HepG2 (cell line): Measurements from ENCODE around the gene AFF4. TPM values are rescaled to one million over a fixed set of nuclear protein-coding genes. Genes with fewer than 3 reads are reported as not detected.

ENCODE experiments used
- EZH2 ChIP-seq: conservative IDR thresholded peaks from 2 replicates; pipeline ENCODE4 v1.6.1; 2012; ENCODE audit warnings: mild to moderate bottlenecking, low read depth, low read length, moderate library complexity
- FOXK2 ChIP-seq: fragments of 450-650 bp; IDR thresholded peaks from 2 replicates; pipeline ENCODE4 v1.6.1; 2016
- FOXP1 ChIP-seq, 2 experiments: fragments of 450-650 bp in 1 of 2; IDR thresholded peaks; 2 replicates each; pipeline ENCODE4 v1.6.1; 2017 to 2018; ENCODE audit warnings: antibody characterized with exemption in 1 of 2
- GABPA ChIP-seq, 2 experiments: IDR thresholded peaks; 2 replicates each; pipeline ENCODE4 v1.6.1; 2011 to 2016; ENCODE audit warnings: low read depth in 2 of 2, low read length in 1 of 2, missing biosample characterization in 1 of 2, missing genetic modification characterization in 1 of 2
- ISX ChIP-seq: sonication (generic); formaldehyde crosslinking; conservative IDR thresholded peaks from 2 replicates; pipeline ENCODE4 v1.5.0; 2020; ENCODE audit warnings: missing genetic modification reagents
- JUN ChIP-seq: sonication (generic); formaldehyde crosslinking; IDR thresholded peaks from 2 replicates; pipeline ENCODE4 v1.4.0; 2020; ENCODE audit warnings: mild to moderate bottlenecking, missing genetic modification reagents
- KAT7 ChIP-seq: IDR thresholded peaks from 2 replicates; pipeline ENCODE4 v1.6.1; 2018; ENCODE audit warnings: borderline replicate concordance, missing compliant biosample characterization
- KAT8 ChIP-seq: IDR thresholded peaks from 2 replicates; pipeline ENCODE4 v1.6.1; 2016; ENCODE audit warnings: missing genetic modification reagents, missing compliant biosample characterization
- KDM6A ChIP-seq: IDR thresholded peaks from 2 replicates; pipeline ENCODE4 v1.6.1; 2016; ENCODE audit warnings: low read depth
- MAZ ChIP-seq, 2 experiments: sonication (generic) in 1 of 2; formaldehyde crosslinking in 1 of 2; IDR thresholded peaks; 2 replicates each; pipeline versions ENCODE4 v1.5.0 to v1.6.1; 2012 to 2020; ENCODE audit warnings: low read depth in 2 of 2, mild to moderate bottlenecking in 2 of 2, borderline replicate concordance in 1 of 2, improper control_type of control experiment in 1 of 2, low read length in 1 of 2, missing genetic modification reagents in 1 of 2, moderate library complexity in 1 of 2
- MZF1 ChIP-seq: sonication (generic); formaldehyde crosslinking; IDR thresholded peaks from 2 replicates; pipeline ENCODE4 v1.8.1; 2023; ENCODE audit warnings: mild to moderate bottlenecking, missing genetic modification reagents, borderline replicate concordance
- NFYC ChIP-seq: IDR thresholded peaks from 2 replicates; pipeline ENCODE4 v1.6.1; 2016; ENCODE audit warnings: missing genetic modification reagents, missing compliant biosample characterization
- SIN3A ChIP-seq: IDR thresholded peaks from 2 replicates; pipeline ENCODE4 v1.6.1; 2011; ENCODE audit warnings: low read depth, mild to moderate bottlenecking, control low read depth, low read length, borderline replicate concordance
- TOE1 ChIP-seq: sonication (generic); formaldehyde crosslinking; IDR thresholded peaks from 2 replicates; pipeline ENCODE4 v1.4.0; 2020; ENCODE audit warnings: mild to moderate bottlenecking, missing genetic modification reagents
- ZFY ChIP-seq: sonication (generic); formaldehyde crosslinking; IDR thresholded peaks from 2 replicates; pipeline ENCODE4 v1.4.0; 2020; ENCODE audit warnings: missing genetic modification reagents
- ZKSCAN1 ChIP-seq: fragments of 150-350 bp; IDR thresholded peaks from 2 replicates; pipeline ENCODE4 v1.6.1; 2014; ENCODE audit warnings: low read length
- ZMYM4 ChIP-seq: sonication (generic); formaldehyde crosslinking; IDR thresholded peaks from 2 replicates; pipeline ENCODE4 v1.8.1; 2023; ENCODE audit warnings: mild to moderate bottlenecking, missing genetic modification reagents
- ZNF234 ChIP-seq: sonication (generic); formaldehyde crosslinking; conservative IDR thresholded peaks from 2 replicates; pipeline ENCODE4 v1.5.1; 2020; ENCODE audit warnings: mild to moderate bottlenecking, missing genetic modification reagents
- ZNF431 ChIP-seq: sonication (generic); formaldehyde crosslinking; IDR thresholded peaks from 2 replicates; pipeline ENCODE4 v1.9.0; 2022; ENCODE audit warnings: missing genetic modification reagents, low read depth, mild to moderate bottlenecking, borderline replicate concordance
- ZNF556 ChIP-seq: sonication (generic); formaldehyde crosslinking; IDR thresholded peaks from 2 replicates; pipeline ENCODE4 v1.4.0; 2020; ENCODE audit warnings: mild to moderate bottlenecking, missing genetic modification reagents, borderline replicate concordance
- ZNF562 ChIP-seq: sonication (generic); formaldehyde crosslinking; IDR thresholded peaks from 2 replicates; pipeline ENCODE4 v1.8.0; 2022; ENCODE audit warnings: missing genetic modification reagents, borderline replicate concordance
- ZSCAN21 ChIP-seq: sonication (generic); formaldehyde crosslinking; IDR thresholded peaks from 2 replicates; pipeline ENCODE4 v1.8.0; 2022; ENCODE audit warnings: mild to moderate bottlenecking, missing genetic modification reagents, moderate library complexity, borderline replicate concordance
- polyA plus RNA-seq, 8 experiments: library from polyadenylated mRNA; depleted of rRNA in 3 of 8; stranded (reverse) in 7 of 8; unstranded in 1 of 8; fragments of >200 nt; fragmentation: Illumina TruSeq in 4 of 8; extraction: Trizol in 4 of 8; gene quantifications; 2 replicates each; pipeline versions ENCODE4 v1.2.1 to v1.2.3, GENCODE V29; 2011 to 2016; ENCODE audit warnings: low read depth in 4 of 8, missing spikeins in 1 of 8, mixed read lengths in 1 of 8; ENCODE audit not compliant: insufficient read depth in 1 of 8
- total RNA-seq, 5 experiments: library from RNA; depleted of rRNA; stranded (reverse); fragments of >200 nt; fragmentation: Illumina TruSeq; extraction: Trizol; gene quantifications; 2 replicates each; pipeline ENCODE4 v1.2.3, GENCODE V29; 2016; ENCODE audit warnings: low read depth in 1 of 5
- TF ChIP-seq, protein P1 (sequence below): sonication (generic); formaldehyde crosslinking; IDR thresholded peaks from 2 replicates; pipeline ENCODE4 v1.4.0; 2020; ENCODE audit warnings: missing genetic modification reagents, borderline replicate concordance
- TF ChIP-seq, protein P2 (sequence below): IDR thresholded peaks from 2 replicates; pipeline ENCODE4 v1.6.1; 2016; ENCODE audit warnings: missing compliant biosample characterization, missing genetic modification reagents, borderline replicate concordance
- TF ChIP-seq, protein P3 (sequence below): sonication (generic); formaldehyde crosslinking; conservative IDR thresholded peaks from 2 replicates; pipeline ENCODE4 v1.8.0; 2022; ENCODE audit warnings: missing genetic modification reagents

AFF4 gene
- total and polyA plus RNA-seq, 2 of the 13 experiments (the other 11 are each of a cell fraction or from before 2014, with no cell fraction given) = 22.1 to 25.5 TPM

DNA sequence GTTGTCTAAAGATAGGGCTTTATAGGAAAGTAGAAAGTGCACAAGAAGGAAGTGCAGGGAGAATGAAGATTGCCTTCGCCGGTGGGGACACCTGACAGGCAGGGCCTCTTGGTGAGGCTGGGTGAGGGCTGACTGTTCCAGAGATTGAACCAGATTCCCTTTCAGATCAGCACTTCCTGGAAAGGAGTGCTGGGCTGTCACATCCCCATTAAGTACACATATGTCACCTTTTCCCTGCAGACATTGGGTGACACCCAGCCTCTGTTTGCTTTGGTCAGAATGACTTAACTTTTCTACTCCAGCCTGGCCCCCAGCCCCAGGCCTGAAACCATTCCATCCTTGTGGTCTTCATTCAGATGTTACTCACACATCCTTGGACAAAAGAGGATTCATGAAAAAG is 125.6 kb downstream of the AFF4 start (continued):
- TF ChIP-seq, protein P1, sequence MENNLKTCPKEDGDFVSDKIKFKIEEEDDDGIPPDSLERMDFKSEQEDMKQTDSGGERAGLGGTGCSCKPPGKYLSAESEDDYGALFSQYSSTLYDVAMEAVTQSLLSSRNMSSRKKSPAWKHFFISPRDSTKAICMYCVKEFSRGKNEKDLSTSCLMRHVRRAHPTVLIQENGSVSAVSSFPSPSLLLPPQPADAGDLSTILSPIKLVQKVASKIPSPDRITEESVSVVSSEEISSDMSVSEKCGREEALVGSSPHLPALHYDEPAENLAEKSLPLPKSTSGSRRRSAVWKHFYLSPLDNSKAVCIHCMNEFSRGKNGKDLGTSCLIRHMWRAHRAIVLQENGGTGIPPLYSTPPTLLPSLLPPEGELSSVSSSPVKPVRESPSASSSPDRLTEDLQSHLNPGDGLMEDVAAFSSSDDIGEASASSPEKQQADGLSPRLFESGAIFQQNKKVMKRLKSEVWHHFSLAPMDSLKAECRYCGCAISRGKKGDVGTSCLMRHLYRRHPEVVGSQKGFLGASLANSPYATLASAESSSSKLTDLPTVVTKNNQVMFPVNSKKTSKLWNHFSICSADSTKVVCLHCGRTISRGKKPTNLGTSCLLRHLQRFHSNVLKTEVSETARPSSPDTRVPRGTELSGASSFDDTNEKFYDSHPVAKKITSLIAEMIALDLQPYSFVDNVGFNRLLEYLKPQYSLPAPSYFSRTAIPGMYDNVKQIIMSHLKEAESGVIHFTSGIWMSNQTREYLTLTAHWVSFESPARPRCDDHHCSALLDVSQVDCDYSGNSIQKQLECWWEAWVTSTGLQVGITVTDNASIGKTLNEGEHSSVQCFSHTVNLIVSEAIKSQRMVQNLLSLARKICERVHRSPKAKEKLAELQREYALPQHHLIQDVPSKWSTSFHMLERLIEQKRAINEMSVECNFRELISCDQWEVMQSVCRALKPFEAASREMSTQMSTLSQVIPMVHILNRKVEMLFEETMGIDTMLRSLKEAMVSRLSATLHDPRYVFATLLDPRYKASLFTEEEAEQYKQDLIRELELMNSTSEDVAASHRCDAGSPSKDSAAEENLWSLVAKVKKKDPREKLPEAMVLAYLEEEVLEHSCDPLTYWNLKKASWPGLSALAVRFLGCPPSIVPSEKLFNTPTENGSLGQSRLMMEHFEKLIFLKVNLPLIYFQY (CRISPR knock-in tag) = no peak
- TF ChIP-seq JUN (CRISPR knock-in tag) = peak; percentile 40; the same call in 1 of the 2 replicates
- TF ChIP-seq FOXP1 (IDR thresholded peaks at IDR 0.05) = no peak
- TF ChIP-seq FOXP1 (CRISPR knock-in tag; IDR thresholded peaks at IDR 0.05) = peak; percentile 29; the same call in 1 of the 2 replicates
- peak; percentile 56; the same call in 1 of the 2 replicates for TF ChIP-seq KDM6A
- TF ChIP-seq MZF1 (CRISPR knock-in tag) = no peak
- TF ChIP-seq FOXK2 = no peak
- peak; percentile 52 for TF ChIP-seq ZFY (CRISPR knock-in tag)
- no peak for TF ChIP-seq ZKSCAN1
- TF ChIP-seq ISX (CRISPR knock-in tag) = no peak
- no peak for TF ChIP-seq NFYC
- TF ChIP-seq MAZ (IDR thresholded peaks at IDR 0.05; ENCODE audit: borderline replicate concordance, low read depth, low read length) = peak; percentile 51; the same call in 1 of the 2 replicates
- peak; percentile 67 for TF ChIP-seq MAZ (CRISPR knock-in tag; IDR thresholded peaks at IDR 0.05; ENCODE audit: low read depth)
- peak; percentile 14; the same call in 1 of the 2 replicates for TF ChIP-seq KAT7
- TF ChIP-seq ZNF234 (CRISPR knock-in tag) = no peak
- TF ChIP-seq ZNF562 (CRISPR knock-in tag) = no peak
- no peak for TF ChIP-seq ZMYM4 (CRISPR knock-in tag)
- TF ChIP-seq ZSCAN21 = peak; percentile 71
- peak; percentile 63 for TF ChIP-seq KAT8 (CRISPR knock-in tag)
- no peak; the same call in 1 of the 2 replicates for TF ChIP-seq ZNF431 (CRISPR knock-in tag)
- 0 out of 2 replicates have a peak, but pooled peaks have one; percentile 70 for TF ChIP-seq SIN3A
- TF ChIP-seq GABPA (IDR thresholded peaks at IDR 0.05; ENCODE audit: low read depth, low read length) = no peak
- peak; percentile 66 for TF ChIP-seq GABPA (CRISPR knock-in tag; IDR thresholded peaks at IDR 0.05; ENCODE audit: low read depth)
- TF ChIP-seq TOE1 (CRISPR knock-in tag) = no peak
- TF ChIP-seq EZH2 = no peak
- TF ChIP-seq ZNF556 (CRISPR knock-in tag) = peak; percentile 82; the same call in 1 of the 2 replicates
- TF ChIP-seq, protein P2, sequence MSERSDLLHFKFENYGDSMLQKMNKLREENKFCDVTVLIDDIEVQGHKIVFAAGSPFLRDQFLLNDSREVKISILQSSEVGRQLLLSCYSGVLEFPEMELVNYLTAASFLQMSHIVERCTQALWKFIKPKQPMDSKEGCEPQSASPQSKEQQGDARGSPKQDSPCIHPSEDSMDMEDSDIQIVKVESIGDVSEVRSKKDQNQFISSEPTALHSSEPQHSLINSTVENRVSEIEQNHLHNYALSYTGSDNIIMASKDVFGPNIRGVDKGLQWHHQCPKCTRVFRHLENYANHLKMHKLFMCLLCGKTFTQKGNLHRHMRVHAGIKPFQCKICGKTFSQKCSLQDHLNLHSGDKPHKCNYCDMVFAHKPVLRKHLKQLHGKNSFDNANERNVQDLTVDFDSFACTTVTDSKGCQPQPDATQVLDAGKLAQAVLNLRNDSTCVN = 0 out of 2 replicates have a peak, but pooled peaks have one; percentile 59
- TF ChIP-seq, protein P3, sequence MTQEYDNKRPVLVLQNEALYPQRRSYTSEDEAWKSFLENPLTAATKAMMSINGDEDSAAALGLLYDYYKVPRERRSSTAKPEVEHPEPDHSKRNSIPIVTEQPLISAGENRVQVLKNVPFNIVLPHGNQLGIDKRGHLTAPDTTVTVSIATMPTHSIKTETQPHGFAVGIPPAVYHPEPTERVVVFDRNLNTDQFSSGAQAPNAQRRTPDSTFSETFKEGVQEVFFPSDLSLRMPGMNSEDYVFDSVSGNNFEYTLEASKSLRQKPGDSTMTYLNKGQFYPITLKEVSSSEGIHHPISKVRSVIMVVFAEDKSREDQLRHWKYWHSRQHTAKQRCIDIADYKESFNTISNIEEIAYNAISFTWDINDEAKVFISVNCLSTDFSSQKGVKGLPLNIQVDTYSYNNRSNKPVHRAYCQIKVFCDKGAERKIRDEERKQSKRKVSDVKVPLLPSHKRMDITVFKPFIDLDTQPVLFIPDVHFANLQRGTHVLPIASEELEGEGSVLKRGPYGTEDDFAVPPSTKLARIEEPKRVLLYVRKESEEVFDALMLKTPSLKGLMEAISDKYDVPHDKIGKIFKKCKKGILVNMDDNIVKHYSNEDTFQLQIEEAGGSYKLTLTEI (CRISPR knock-in tag) = no peak
